WTC11 (cell line): ENCODE data around the gene UQCC2.

Experiments
- NFYB ChIP-seq: sonication (generic); formaldehyde crosslinking; conservative IDR thresholded peaks from 2 replicates; pipeline ENCODE4 v1.8.0; 2022; ENCODE audit warnings: low read depth, missing genetic modification reagents
- RELA ChIP-seq: sonication (generic); formaldehyde crosslinking; IDR thresholded peaks from 2 replicates; pipeline ENCODE4 v1.8.1; 2022; ENCODE audit warnings: missing genetic modification reagents, mild to moderate bottlenecking, borderline replicate concordance
- TCF7 ChIP-seq: sonication (generic); formaldehyde crosslinking; IDR thresholded peaks from 2 replicates; pipeline ENCODE4 v1.8.0; 2022; ENCODE audit warnings: mild to moderate bottlenecking, low read depth, missing genetic modification reagents, moderate library complexity
- TEAD1 ChIP-seq: sonication (generic); formaldehyde crosslinking; IDR thresholded peaks from 2 replicates; pipeline ENCODE4 v1.8.0; 2022; ENCODE audit warnings: mild to moderate bottlenecking, missing genetic modification reagents
- ZNF219 ChIP-seq: sonication (generic); formaldehyde crosslinking; IDR thresholded peaks from 2 replicates; pipeline ENCODE4 v1.8.0; 2023; ENCODE audit warnings: missing genetic modification reagents, mild to moderate bottlenecking, borderline replicate concordance
- TF ChIP-seq, protein P1 (sequence below): fragments of 200-600 bp; IDR thresholded peaks from 2 replicates; pipeline ENCODE4 v1.8.0; 2022; ENCODE audit warnings: antibody characterized with exemption

DNA sequence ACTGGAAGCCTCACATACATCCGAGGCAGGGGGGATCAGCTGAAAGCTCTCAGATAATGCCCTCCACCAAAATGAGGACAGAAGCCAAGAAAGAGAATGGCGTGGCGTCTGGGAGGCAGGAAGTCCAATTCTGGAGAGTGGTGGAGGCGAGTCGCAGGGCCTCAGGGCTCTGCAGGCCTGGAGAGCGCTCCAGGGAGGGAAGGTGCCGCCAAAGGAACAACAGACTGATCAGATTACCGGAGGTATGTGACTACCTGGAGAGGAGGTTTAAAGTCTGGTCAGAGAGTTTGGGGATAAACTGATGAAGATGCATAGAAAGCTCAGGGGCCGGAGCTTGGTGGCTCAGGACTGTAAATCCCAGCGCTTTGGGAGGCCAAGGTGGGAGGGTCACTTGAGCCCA lies 46.4 kb upstream of the UQCC2 start:
- no peak for TF ChIP-seq TCF7 (CRISPR knock-in tag)
- no peak for TF ChIP-seq ZNF219 (CRISPR knock-in tag)
- no peak for TF ChIP-seq RELA (CRISPR knock-in tag)
- no peak for TF ChIP-seq NFYB (CRISPR knock-in tag)
- TF ChIP-seq, protein P1, sequence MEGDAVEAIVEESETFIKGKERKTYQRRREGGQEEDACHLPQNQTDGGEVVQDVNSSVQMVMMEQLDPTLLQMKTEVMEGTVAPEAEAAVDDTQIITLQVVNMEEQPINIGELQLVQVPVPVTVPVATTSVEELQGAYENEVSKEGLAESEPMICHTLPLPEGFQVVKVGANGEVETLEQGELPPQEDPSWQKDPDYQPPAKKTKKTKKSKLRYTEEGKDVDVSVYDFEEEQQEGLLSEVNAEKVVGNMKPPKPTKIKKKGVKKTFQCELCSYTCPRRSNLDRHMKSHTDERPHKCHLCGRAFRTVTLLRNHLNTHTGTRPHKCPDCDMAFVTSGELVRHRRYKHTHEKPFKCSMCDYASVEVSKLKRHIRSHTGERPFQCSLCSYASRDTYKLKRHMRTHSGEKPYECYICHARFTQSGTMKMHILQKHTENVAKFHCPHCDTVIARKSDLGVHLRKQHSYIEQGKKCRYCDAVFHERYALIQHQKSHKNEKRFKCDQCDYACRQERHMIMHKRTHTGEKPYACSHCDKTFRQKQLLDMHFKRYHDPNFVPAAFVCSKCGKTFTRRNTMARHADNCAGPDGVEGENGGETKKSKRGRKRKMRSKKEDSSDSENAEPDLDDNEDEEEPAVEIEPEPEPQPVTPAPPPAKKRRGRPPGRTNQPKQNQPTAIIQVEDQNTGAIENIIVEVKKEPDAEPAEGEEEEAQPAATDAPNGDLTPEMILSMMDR: no peak
- TF ChIP-seq TEAD1 (CRISPR knock-in tag): no peak
